GM18505 (cell line): ENCODE results near the gene GALNTL6.

ENCODE experiments used
- ATAC-seq: cut with Tn5 transposase; IDR thresholded peaks from one replicate; pipeline ENCODE4 v1.9.1; 2021; ENCODE audit not compliant: unreplicated experiment
- POLR2A ChIP-seq: IDR thresholded peaks from 4 replicates; pipeline ENCODE4 v1.6.1; 2011; ENCODE audit warnings: borderline replicate concordance; ENCODE audit not compliant: insufficient read depth, insufficient read length; ENCODE audit errors: extremely low read depth

GALNTL6 gene

GRCh38 chr4:171846232-171846631, 33.0 kb downstream of the GALNTL6 start:
- peak; percentile 91 for ATAC-seq
- no peak for TF ChIP-seq POLR2A

- TF ChIP-seq POLR2A, result no peak
- no peak for ATAC-seq
Observed at GRCh38 chr4:171846893-171847292, 33.7 kb downstream of the GALNTL6 start.

GRCh38 chr4:171847751-171848150, 34.5 kb downstream of the GALNTL6 start:
- TF ChIP-seq POLR2A, result no peak
- no peak for ATAC-seq

- TF ChIP-seq POLR2A, result no peak
- ATAC-seq, result no peak
Observed at GRCh38 chr4:171849686-171850222, 36.5 kb downstream of the GALNTL6 start.

GRCh38 chr4:171851295-171851694, 38.1 kb downstream of the GALNTL6 start:
- no peak for ATAC-seq
- no peak for TF ChIP-seq POLR2A

- TF ChIP-seq POLR2A, result no peak
- ATAC-seq, result no peak
Observed at GRCh38 chr4:171857302-171858012, 44.3 kb downstream of the GALNTL6 start.

- ATAC-seq, result no peak
- TF ChIP-seq POLR2A, result no peak
Observed at GRCh38 chr4:171875291-171875690, 62.1 kb downstream of the GALNTL6 start.

GRCh38 chr4:171876636-171877035, 63.4 kb downstream of the GALNTL6 start:
- ATAC-seq, result no peak
- TF ChIP-seq POLR2A, result no peak

- ATAC-seq, result no peak
- no peak for TF ChIP-seq POLR2A
Observed at GRCh38 chr4:171880136-171880535, 66.9 kb downstream of the GALNTL6 start.

GRCh38 chr4:171889681-171890080, 76.5 kb downstream of the GALNTL6 start:
- TF ChIP-seq POLR2A, result no peak
- no peak for ATAC-seq

- peak; percentile 93 for ATAC-seq
- no peak for TF ChIP-seq POLR2A
Observed at GRCh38 chr4:171891038-171891437, 77.8 kb downstream of the GALNTL6 start.

- ATAC-seq, result no peak
- no peak for TF ChIP-seq POLR2A
Observed at GRCh38 chr4:171896426-171896825, 83.2 kb downstream of the GALNTL6 start.

- peak; percentile 56 for ATAC-seq
- TF ChIP-seq POLR2A, result no peak
Observed at GRCh38 chr4:171919314-171919713, 106.1 kb downstream of the GALNTL6 start.

- no peak for ATAC-seq
- no peak for TF ChIP-seq POLR2A
Observed at GRCh38 chr4:171920901-171921300, 107.7 kb downstream of the GALNTL6 start.
